22Rv1 (cell line): ENCODE results near the gene LRRC49.

Experiments used
- H3K27ac ChIP-seq: fragments of 450-650 bp; 2 replicates; pipeline ENCODE4 v1.5.1; 2017
- CTCF ChIP-seq: fragments of 450-650 bp; IDR thresholded peaks from 2 replicates; pipeline ENCODE4 v1.5.1; 2017; ENCODE audit warnings: mild to moderate bottlenecking
- ZFX ChIP-seq: fragments of 450-650 bp; IDR thresholded peaks from 2 replicates; pipeline ENCODE4 v1.6.1; 2017; ENCODE audit warnings: antibody characterized with exemption, borderline replicate concordance

The LRRC49 gene

GRCh38 chr15:71098920-71099319 is 206.3 kb downstream of the LRRC49 start:
- no peak overlapping the region for H3K27ac ChIP-seq
- TF ChIP-seq ZFX (no peak), CTCF (no peak)
